HEK293 (cell line): ENCODE results near the gene RELB.

Source experiments
- CTCF ChIP-seq: fragments of 450-650 bp; formaldehyde crosslinking; IDR thresholded peaks from 2 replicates; pipeline ENCODE4 v1.5.1; 2016; ENCODE audit warnings: missing biosample characterization, missing genetic modification characterization
- ZFP41 ChIP-seq: fragments of 450-650 bp; formaldehyde crosslinking; IDR thresholded peaks from 2 replicates; pipeline ENCODE4 v1.5.1; 2016; ENCODE audit warnings: missing biosample characterization, missing genetic modification characterization, borderline replicate concordance

- TF ChIP-seq CTCF (no peak), ZFP41 (tag by site-specific recombination) (no peak)
Measured at GRCh38 chr19:44993926-44994537, 7.2 kb upstream of the RELB start.
